SK-N-MC (cell line): ENCODE measurements around the gene SLC4A2.

Experiments
- DNase-seq: peaks from one replicate; pipeline ENCODE4 v3.0.0-alpha.2; 2011; ENCODE audit warnings: low read depth, low spot score
- H3K27ac ChIP-seq: fragments of 200-600 bp; sonication (generic); 2 replicates; pipeline ENCODE4 v1.5.1; 2016; ENCODE audit warnings: mixed run types
- H3K36me3 ChIP-seq: fragments of 200-600 bp; sonication (generic); 2 replicates; pipeline ENCODE4 v1.6.1; 2017; ENCODE audit warnings: antibody characterized with exemption, low read length, mixed read lengths; ENCODE audit not compliant: insufficient read depth
- H3K4me3 ChIP-seq: fragments of 200-600 bp; sonication (generic); 2 replicates; pipeline ENCODE4 v1.5.1; 2016
- H3K9ac ChIP-seq: fragments of 200-600 bp; sonication (generic); 2 replicates; pipeline ENCODE4 v1.8.0; 2017; ENCODE audit warnings: mixed run types, mixed read lengths; ENCODE audit not compliant: insufficient read length
- H3K9me3 ChIP-seq: fragments of 200-600 bp; sonication (generic); 2 replicates; pipeline ENCODE4 v1.6.1; 2017; ENCODE audit warnings: low read depth, mild to moderate bottlenecking, antibody characterized with exemption, low read length, moderate library complexity, mixed read lengths
- EZH2 ChIP-seq: fragments of 200-600 bp; sonication (generic); IDR thresholded peaks from one replicate; pipeline ENCODE4 v1.6.1; 2017; ENCODE audit warnings: antibody characterized with exemption
- FOXP2 ChIP-seq: optimal IDR thresholded peaks from 2 replicates; pipeline ENCODE3; 2011; ENCODE audit warnings: mild to moderate bottlenecking, moderate library complexity; ENCODE audit not compliant: insufficient read depth; ENCODE audit errors: extremely low read length, control extremely low read depth
- POLR2AphosphoS5 ChIP-seq: IDR thresholded peaks from 2 replicates; pipeline ENCODE4 v1.6.1; 2012; ENCODE audit warnings: mild to moderate bottlenecking, low read depth, low read length, borderline replicate concordance

The SLC4A2 gene

GRCh38 chr7:151099486-151100211 is 40.3 kb downstream of the SLC4A2 start:
- Histone ChIP-seq H3K4me3 (no peak overlapping the region), H3K9ac (no peak overlapping the region), H3K36me3 (0 out of 2 replicates have a peak, but pooled peaks cover 4% of the 10 kb centered on the region), H3K27ac (no peak overlapping the region), H3K9me3 (no peaks in the 10 kb centered on the region)
- TF ChIP-seq POLR2AphosphoS5 = no peak
- no peak for TF ChIP-seq FOXP2
- no peak for TF ChIP-seq EZH2
- no peak for DNase-seq

- TF ChIP-seq EZH2 (no peak), POLR2AphosphoS5 (no peak), FOXP2 (no peak)
- no peak for DNase-seq
- Histone ChIP-seq H3K9me3 (no peaks in the 10 kb centered on the region), H3K4me3 (no peak overlapping the region), H3K36me3 (0 out of 2 replicates have a peak, but pooled peaks cover 4% of the 10 kb centered on the region), H3K9ac (no peak overlapping the region), H3K27ac (no peak overlapping the region)
Observed at GRCh38 chr7:151100921-151101320, 41.5 kb downstream of the SLC4A2 start.

- no peak for TF ChIP-seq EZH2
- no peak for TF ChIP-seq POLR2AphosphoS5
- TF ChIP-seq FOXP2 = no peak
Observed at GRCh38 chr7:151101621-151102396, 42.4 kb downstream of the SLC4A2 start.

GRCh38 chr7:151102991-151103390 is 43.6 kb downstream of the SLC4A2 start:
- no peak for DNase-seq
- H3K9ac ChIP-seq = no peak overlapping the region
- H3K36me3 ChIP-seq = 0 out of 2 replicates have a peak, but pooled peaks cover 4% of the 10 kb centered on the region
- H3K9me3 ChIP-seq = no peaks in the 10 kb centered on the region
- H3K27ac ChIP-seq = no peak overlapping the region
- TF ChIP-seq FOXP2 (no peak), POLR2AphosphoS5 (no peak), EZH2 (no peak)
- no peak overlapping the region for H3K4me3 ChIP-seq

More at GRCh38 chr7:151101621-151102396, 42.4 kb downstream of the SLC4A2 start:
- Histone ChIP-seq H3K4me3 (no peak overlapping the region), H3K27ac (no peak overlapping the region), H3K9ac (no peak overlapping the region), H3K36me3 (0 out of 2 replicates have a peak, but pooled peaks cover 4% of the 10 kb centered on the region), H3K9me3 (no peaks in the 10 kb centered on the region)
- DNase-seq = no peak

- no peak overlapping the region for H3K27ac ChIP-seq
- no peaks in the 10 kb centered on the region for H3K9me3 ChIP-seq
- no peak overlapping the region for H3K4me3 ChIP-seq
- 0 out of 2 replicates have a peak, but pooled peaks cover 4% of the 10 kb centered on the region for H3K36me3 ChIP-seq
- DNase-seq = no peak
- no peak overlapping the region for H3K9ac ChIP-seq
- TF ChIP-seq POLR2AphosphoS5 = no peak
- TF ChIP-seq FOXP2 = no peak
- no peak for TF ChIP-seq EZH2
Observed at GRCh38 chr7:151103973-151104372, 44.6 kb downstream of the SLC4A2 start.

- no peak for DNase-seq
Observed at GRCh38 chr7:151104411-151105235, 45.2 kb downstream of the SLC4A2 start.

GRCh38 chr7:151107882-151108281 is 48.5 kb downstream of the SLC4A2 start:
- no peak overlapping the region for H3K9ac ChIP-seq
- no peak overlapping the region for H3K27ac ChIP-seq
- H3K36me3 ChIP-seq = 0 out of 2 replicates have a peak, but pooled peaks cover 4% of the 10 kb centered on the region
- H3K9me3 ChIP-seq = no peaks in the 10 kb centered on the region
- no peak for DNase-seq
- TF ChIP-seq FOXP2 (no peak), POLR2AphosphoS5 (no peak), EZH2 (no peak)
- H3K4me3 ChIP-seq = no peak overlapping the region

More at GRCh38 chr7:151104411-151105235, 45.2 kb downstream of the SLC4A2 start:
- no peak overlapping the region for H3K9ac ChIP-seq
- no peak overlapping the region for H3K27ac ChIP-seq
- H3K9me3 ChIP-seq = no peaks in the 10 kb centered on the region
- no peak overlapping the region for H3K4me3 ChIP-seq
- 0 out of 2 replicates have a peak, but pooled peaks cover 4% of the 10 kb centered on the region for H3K36me3 ChIP-seq
- TF ChIP-seq FOXP2 = no peak
- TF ChIP-seq EZH2 = no peak
- no peak for TF ChIP-seq POLR2AphosphoS5
